Left ventricle myocardium superior (tissue), 1 donor: ENCODE measurements around the gene SMARCAD1. TPM values are rescaled to one million over a fixed set of nuclear protein-coding genes. Genes with fewer than 3 reads are reported as not detected.
"Not testable (repeated sequence)": the region's sequence is repeated elsewhere in the genome, so short reads cannot be mapped to it uniquely, and the experiment has no call there.

Experiments
- ATAC-seq: fragments of 200-7000 bp; cut with Tn5 transposase; one replicate; pipeline ENCODE4 v1.9.1; 2020; ENCODE audit warnings: mild to moderate bottlenecking, moderate library complexity
- DNase-seq: peaks from one replicate; pipeline ENCODE4 v3.0.0-alpha.2; 2020
- intact Hi-C: fragments of 100-400 bp; cut with micrococcal nuclease; formaldehyde crosslinking; loops from one replicate; pipeline ENCODE4 v1.11.0; 2022
- total RNA-seq: library from RNA; stranded (reverse); fragmentation: NEBNext Ultra II Directional; extraction: Animal tissue kit (Norgen Biotek cat#: 25700); gene quantifications from one replicate; pipeline ENCODE4 v1.2.1, GENCODE V29; 2021
- donor health status: DM: no; HTN: yes; CAD: no; lungs with severe emphysema.

SMARCAD1 gene
- total RNA-seq, 1 donor from 2014 or later = 10.9 TPM

- DNase-seq, intact Hi-C loops, ATAC-seq: not testable (repeated sequence)
Observed at GRCh38 chr4:94336791-94337190, 129.1 kb downstream of the SMARCAD1 start.

GRCh38 chr4:94338681-94339351 lies 131.2 kb downstream of the SMARCAD1 start:
- ATAC-seq (no peak), DNase-seq (no peak)
- intact Hi-C loops = no loop called here

- peak; percentile 21 for ATAC-seq
- intact Hi-C loops = no loop called here
- DNase-seq = peak; percentile 27
Observed at GRCh38 chr4:94339779-94340178, 132.1 kb downstream of the SMARCAD1 start.

Other genes starting within 250 kb of the SMARCAD1 start
- 3.5 TPM for gene HPGDS, start 135.0 kb downstream of the SMARCAD1 start, total RNA-seq
- 1,169 TPM for gene PDLIM5, start 244.1 kb downstream of the SMARCAD1 start, total RNA-seq